HG02970 (cell line): ENCODE results near the gene TSPY3.
"Not testable (repeated sequence)": the region's sequence is repeated elsewhere in the genome, so short reads cannot be mapped to it uniquely, and the experiment has no call there.

Experiments
- ATAC-seq: cut with Tn5 transposase; IDR thresholded peaks from one replicate; pipeline ENCODE4 v1.9.1; 2021; ENCODE audit warnings: mild to moderate bottlenecking, moderate library complexity, moderate number of reproducible peaks; ENCODE audit not compliant: unreplicated experiment, low FRiP score

Gene TSPY3, protein sequence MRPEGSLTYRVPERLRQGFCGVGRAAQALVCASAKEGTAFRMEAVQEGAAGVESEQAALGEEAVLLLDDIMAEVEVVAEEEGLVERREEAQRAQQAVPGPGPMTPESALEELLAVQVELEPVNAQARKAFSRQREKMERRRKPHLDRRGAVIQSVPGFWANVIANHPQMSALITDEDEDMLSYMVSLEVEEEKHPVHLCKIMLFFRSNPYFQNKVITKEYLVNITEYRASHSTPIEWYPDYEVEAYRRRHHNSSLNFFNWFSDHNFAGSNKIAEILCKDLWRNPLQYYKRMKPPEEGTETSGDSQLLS

DNA sequence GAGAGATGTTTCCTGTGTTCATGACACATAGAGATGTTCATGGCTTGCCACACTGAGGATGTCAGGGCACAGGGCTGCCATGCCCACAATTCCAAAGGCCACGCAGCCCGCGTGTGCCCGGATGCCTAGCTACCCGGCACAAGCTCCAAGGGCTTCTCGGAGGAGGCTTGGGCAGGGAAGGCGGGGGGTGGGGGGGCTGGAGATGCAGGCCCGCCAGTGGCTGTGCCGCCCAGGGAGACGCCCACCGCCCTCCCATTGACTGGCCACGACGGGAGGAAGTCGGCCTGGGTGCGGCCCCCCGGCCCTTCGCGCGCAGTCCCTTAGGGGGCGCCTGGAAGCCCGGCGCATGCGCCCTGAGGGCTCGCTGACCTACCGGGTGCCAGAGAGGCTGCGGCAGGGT is at the start of gene TSPY3:
TSS of gene TSPY3 (plus strand) at position 301 of the 400 bp plus-strand sequence. CDS start at position 347, 46 bp downstream.
- not testable (repeated sequence) for ATAC-seq

GRCh38 chrY:9357497-9357896 is 40.7 kb upstream of the TSPY3 start, which contains the start of gene TSPY8:
Gene TSPY8, plus strand, starts transcription at chrY:9357797. Its CDS starts 46 bp downstream, at chrY:9357843.
- not testable (repeated sequence) for ATAC-seq

- ATAC-seq: not testable (repeated sequence)
These were observed 1.7 kb upstream of the TSPY3 start for GRCh38 chrY:9396527-9396926.
